NCI-H1417 (cell line): ENCODE results near the gene RCSD1.
A peak's percentile ranks its signal among the peaks of the same experiment; 100 is the strongest.
"Not testable (repeated sequence)": the region's sequence is repeated elsewhere in the genome, so short reads cannot be mapped to it uniquely, and the experiment has no call there.

ENCODE experiments used
- DNase-seq, 3 experiments: peaks; one replicate each; lab custom pipeline; 2025; lab: John Stamatoyannopoulos, UW

Gene RCSD1, protein sequence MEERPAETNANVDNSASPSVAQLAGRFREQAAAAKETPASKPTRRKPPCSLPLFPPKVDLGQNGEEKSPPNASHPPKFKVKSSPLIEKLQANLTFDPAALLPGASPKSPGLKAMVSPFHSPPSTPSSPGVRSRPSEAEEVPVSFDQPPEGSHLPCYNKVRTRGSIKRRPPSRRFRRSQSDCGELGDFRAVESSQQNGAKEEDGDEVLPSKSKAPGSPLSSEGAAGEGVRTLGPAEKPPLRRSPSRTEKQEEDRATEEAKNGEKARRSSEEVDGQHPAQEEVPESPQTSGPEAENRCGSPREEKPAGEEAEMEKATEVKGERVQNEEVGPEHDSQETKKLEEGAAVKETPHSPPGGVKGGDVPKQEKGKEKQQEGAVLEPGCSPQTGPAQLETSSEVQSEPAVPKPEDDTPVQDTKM

DNA sequence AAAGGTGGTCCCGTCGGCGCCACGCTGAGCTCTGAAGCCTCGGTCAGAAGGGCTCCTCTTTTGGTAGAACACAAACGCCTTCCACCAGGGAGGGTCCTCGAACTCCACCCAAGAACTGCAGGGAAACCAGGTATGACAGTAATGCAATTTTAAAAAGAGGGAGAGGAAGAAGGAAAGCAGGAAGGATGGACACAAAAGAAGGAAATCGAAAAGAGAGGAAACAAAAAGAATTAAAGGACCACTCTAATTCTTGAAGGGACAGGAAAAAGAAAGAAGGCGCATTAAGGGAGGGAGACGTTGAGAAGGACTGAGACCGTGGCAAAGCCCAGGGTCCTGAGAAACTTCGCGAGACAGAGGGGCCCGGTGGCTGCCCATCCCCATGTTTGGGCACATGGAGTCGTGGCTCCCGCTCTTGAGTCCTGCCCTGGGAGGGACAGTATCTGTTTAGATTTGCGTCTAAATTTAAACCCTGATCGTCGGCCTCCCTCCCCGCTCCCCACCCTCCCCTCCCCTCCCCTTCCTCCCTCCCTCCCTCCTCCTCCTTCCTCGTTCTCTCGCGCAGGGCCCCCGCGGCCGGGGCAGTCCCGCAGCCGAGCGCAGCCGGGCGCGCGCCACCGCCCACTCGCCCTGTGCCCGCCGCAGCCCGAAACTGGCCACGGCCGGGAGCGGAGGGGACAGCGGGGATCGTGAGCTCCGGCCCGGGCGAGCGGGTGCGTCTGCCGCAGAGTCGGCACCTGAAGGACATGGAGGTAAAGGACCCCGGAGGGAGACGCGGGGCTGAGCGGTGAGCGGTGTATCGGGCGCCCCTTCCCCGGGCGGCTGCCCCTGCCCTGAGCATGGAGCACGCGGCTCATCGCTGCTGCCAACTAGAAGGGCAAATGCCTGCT lies at the start of gene RCSD1:
Gene RCSD1 (plus strand): TSS at position 552 of the 887 bp plus-strand sequence. CDS start 192 bp downstream, at position 744.
- DNase-seq = no peak

DNA sequence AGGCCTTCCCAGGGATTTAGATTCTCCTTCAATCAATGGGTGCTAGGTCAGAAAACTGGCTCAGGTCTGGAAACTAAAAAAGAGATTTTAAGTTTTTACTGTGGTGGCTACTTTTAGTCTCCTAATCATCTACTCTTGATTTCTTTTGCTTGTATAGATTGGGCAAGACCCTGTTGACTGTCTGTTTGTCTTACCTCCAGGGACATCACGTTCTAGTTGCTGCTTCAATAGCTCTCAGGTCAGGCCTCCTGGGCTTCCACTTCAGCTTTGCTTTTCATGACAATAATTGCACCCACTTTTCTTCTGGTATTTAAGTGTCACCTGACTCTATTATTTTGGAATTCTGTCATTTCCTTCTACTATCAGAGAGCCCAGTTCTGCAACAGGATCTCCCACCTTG lies 48.0 kb upstream of the RCSD1 start:
- DNase-seq = no peak

DNA sequence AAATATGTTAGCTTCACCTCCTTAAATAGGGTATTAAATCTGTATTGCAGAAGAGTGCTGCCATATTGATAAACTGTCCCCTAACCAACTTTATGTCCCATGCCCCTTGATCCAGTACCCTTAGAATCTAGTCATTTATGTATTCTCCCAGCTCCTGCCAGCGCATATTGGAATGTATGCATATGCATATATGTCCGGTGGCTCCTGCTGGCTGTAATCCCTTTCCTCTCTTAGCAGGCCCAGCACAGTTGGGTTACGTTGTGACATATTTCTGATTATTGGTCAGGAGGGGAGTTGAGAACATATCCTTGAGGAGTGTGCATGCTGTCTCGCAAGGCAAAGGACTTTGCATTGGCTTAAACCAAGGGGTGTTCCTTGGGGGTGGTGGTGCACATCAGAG lies 47.3 kb upstream of the RCSD1 start:
- no peak for DNase-seq

- no peak for DNase-seq
Measured at GRCh38 chr1:167584581-167584980, 45.5 kb upstream of the RCSD1 start.

DNA sequence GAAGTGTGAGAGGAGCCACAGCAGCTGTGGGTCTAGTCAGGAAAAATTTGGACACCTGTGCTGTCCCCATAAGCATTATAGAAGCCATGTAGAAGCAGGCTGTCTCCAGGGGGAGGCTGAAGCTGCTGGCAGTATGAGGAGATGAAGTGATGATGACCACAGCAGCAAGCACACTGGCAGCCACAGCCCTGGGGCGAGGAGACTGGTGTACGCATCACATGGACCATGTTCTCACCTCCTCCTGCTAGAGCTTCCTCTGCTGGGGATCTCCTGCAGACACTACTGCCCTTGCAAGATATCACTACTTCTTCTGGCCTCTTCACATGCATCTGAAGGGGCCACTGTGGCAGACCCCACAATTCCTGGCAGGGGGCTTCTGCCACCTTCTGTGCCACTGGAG lies 42.7 kb upstream of the RCSD1 start:
- DNase-seq = no peak

- DNase-seq = no peak
Measured at GRCh38 chr1:167587872-167588271, 42.2 kb upstream of the RCSD1 start.

DNA sequence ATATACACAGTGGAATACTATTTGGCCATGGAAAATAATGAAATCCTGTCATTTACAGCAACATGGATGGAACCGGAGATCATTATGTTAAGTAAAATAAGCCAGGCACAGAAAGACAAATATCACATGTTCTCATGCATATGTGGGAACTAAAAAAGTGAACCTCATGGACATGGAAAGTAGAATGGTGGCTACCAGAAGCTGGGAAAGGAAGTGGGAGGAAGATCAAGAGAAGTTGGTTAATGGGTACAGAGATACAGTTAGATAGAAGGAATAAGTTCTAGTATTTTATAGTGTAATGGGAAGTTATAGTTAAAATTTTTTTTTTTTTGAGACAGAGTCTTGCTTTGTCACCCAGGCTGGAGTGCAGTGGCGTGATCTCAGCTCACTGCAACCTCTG lies 41.7 kb upstream of the RCSD1 start:
- no peak for DNase-seq

DNA sequence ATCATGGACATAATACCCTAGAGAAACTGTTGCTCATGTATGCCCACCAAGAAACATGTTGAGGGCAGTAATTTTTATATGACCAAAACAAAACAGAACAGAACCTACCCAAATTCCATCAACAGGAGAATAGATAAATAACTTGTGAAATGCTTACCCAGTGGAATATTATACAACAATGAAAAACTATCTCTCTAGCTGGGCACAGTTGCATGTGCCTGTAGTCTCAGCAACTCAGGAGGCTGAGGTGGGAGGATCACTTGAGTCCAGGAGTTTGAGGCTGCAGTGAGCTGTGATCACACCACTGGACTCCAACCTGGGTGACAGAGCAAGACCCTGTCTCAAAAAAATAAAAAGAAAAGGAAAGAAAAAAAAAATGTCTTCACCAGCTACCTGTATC lies 37.6 kb upstream of the RCSD1 start:
- no peak for DNase-seq

- DNase-seq = no peak
Measured at GRCh38 chr1:167593860-167594259, 36.2 kb upstream of the RCSD1 start.

GRCh38 chr1:167594822-167595221 lies 35.2 kb upstream of the RCSD1 start:
- no peak for DNase-seq

DNA sequence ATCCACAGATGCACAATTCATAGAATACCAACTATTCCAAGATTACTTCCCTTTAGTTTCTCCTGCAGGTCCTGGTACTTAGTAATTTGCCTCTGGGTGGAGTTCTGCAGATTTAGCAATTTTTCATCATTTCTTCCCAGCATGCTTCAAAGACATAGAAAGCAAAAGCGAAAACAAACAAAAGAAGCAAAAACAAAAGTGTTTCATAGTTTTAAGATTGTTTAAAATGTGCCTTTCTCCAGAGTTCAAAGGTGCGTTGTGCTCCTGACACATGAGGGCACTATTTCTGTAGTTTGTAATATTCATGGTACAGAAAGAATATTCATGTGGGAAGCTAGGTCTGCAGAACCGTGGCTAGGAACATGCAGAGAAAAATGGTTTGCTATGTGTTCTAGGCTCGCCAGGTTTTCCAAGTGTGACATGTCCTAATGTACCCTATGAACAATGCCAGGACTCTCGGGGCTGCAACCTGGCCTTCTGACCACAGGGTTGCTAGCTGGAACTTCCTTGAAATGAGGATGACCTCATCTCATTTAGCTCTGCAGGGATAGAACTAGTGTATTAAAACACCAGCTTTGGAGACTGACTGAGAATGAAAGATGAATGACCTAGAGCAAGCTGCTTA lies 30.0 kb upstream of the RCSD1 start:
- peak in 2 of 3 experiments; percentile 27 to 34 for DNase-seq

DNA sequence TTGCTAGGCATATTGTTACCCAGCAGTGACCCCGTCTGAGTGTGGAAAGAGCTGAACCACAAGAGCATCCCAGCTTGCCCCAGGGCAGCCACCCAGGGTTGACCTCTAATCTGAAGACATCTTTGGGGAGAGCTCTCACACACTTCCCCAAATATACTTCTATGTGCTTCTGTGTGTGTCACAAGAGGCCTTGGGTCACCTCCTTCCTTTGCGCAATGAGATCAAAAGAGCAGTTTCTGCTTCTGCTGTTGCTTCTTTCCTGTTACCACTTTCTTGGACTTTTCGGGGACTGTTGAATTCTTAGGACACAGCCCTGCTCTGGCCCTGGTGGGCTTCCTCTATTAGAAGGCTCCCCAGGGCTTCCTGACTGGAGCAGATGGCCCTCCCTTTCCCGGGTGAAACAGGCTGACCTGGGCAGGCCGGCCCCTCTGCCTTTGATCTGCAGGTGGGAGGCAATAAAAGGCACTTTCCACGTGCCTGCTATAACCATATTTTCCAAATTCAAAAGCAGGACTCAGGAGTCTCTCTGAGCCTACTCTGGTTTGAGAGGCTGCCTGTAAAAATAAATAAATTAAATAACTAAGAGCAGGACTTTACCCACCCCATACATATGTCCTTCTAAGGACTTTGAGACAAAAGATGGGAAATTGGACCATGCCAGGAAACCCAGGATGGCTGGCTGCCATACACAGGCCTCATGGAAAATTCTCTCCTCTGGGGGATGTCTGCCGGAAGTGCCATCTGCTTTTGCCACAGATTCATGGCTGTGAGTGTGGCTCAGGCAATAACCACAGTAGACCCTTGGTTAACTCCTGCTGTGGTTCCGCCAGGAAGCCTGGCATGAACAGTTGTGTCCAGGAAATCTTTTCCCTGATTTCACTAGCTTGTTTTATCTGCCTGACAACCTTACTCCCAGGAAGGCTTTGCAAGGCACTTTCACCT lies 28.3 kb upstream of the RCSD1 start:
- DNase-seq = no peak

DNA sequence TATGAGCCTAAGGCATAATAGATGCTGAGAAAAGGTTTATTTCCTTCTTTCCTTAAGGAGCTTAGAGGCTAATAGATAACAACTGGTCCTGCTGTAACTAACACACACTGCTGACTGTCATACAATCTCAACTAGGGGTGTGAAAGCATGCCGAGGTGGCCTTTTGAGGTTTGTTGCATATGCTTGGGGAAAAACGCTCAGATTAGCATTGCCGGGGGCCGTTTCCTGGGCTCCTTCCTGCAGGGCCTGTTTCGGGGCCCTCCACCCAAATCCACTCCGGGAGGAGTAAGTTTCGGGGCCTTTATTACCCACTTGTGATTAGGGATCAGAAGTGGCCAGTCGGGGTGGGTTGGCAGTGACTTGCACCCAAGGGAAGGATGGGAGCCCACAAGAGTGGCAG lies 27.2 kb upstream of the RCSD1 start:
- DNase-seq = no peak

DNA sequence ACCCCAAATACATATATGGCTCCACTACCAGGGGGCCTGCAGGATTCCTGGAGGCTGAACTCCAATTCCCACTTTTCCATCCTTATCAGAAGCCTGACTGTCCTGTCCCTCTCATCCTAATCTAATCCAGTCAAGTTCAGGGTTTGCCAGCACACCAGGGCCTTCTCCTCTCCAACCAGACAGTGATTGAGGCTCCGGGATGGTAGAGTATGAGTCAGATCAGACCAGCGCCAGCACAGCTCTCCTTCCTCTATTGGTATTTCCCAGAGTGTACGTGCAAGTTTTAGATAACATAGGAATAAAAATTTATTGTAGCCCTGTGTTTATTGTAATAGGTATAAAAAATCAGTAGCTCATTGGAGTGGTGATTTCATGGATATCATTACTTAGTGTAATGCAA lies 24.5 kb upstream of the RCSD1 start:
- no peak for DNase-seq

- DNase-seq = no peak
Measured at GRCh38 chr1:167611983-167612382, 18.0 kb upstream of the RCSD1 start.

GRCh38 chr1:167612587-167613385 lies 17.2 kb upstream of the RCSD1 start:
- no peak for DNase-seq

GRCh38 chr1:167613984-167614383 lies 16.0 kb upstream of the RCSD1 start:
- DNase-seq = not testable (repeated sequence)

DNA sequence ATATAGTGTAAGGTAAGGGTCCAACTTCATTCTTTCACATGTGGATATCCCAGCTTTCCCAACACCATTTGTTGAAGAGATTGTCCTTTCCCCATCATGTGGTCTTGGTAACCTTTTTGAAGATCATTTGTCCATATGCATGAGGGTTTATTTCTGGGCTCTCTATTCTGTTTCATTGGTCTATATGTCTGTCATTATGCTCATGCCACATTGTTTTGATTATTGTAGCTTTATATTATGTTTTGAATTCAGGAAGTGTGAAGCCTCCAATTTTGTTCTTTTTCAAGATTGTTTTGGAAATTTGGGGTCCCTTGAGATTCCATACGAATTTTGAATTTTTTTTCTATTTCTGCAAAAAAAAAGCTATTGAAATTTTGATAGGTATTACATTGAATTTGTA lies 15.2 kb upstream of the RCSD1 start:
- no peak for DNase-seq

DNA sequence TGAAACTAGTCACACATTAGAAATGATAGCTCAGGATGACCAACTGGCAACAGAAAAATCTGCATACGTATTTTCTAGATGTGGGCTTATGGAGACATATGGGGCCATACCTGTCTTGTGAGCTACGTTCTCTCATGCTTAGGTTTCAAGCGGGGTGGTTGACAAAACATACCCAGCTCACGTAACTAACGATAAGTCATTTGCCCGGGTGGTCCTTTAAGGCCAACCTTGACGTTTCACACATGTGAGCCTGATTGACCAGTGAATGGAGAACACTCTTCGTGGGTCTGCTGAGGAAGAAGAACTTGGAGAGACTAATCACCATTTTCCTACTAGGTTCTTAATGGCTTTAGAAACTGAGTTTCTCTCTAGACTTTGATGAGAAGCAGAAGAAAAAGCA lies 13.5 kb upstream of the RCSD1 start:
- DNase-seq = no peak
